Transverse colon (tissue), 4 donors: ENCODE data around the gene IFIH1.

ENCODE experiments used
- CTCF ChIP-seq, 5 experiments: fragments of 200-600 bp in 3 of 5; fragments of 450-650 bp in 2 of 5; sonication (generic) in 3 of 5; IDR thresholded peaks; 1 replicate in 2 of 5; 2 replicates in 3 of 5; pipeline ENCODE4 v1.5.1; 2016 to 2017; ENCODE audit warnings: antibody characterized with exemption in 5 of 5, inconsistent platforms in 3 of 5, mild to moderate bottlenecking in 2 of 5, moderate library complexity in 1 of 5
- EP300 ChIP-seq: sonication (generic); formaldehyde crosslinking; IDR thresholded peaks from one replicate; pipeline ENCODE4 v1.6.1; 2017; ENCODE audit warnings: antibody characterized with exemption, low read depth
- POLR2A ChIP-seq: fragments of 450-650 bp; IDR thresholded peaks from one replicate; pipeline ENCODE4 v1.6.1; 2016; ENCODE audit warnings: antibody characterized with exemption, mild to moderate bottlenecking, moderate library complexity
- POLR2AphosphoS5 ChIP-seq, 3 donors: sonication (generic); formaldehyde crosslinking; IDR thresholded peaks; one replicate each; pipeline ENCODE4 v1.6.1; 2016; ENCODE audit warnings: antibody characterized with exemption in 3 of 3

- TF ChIP-seq CTCF (IDR thresholded peaks at IDR 0.05), result peak in 1 of 5 experiments; percentile 38
- peak; percentile 52 to 65 (median 55) for TF ChIP-seq POLR2AphosphoS5 (IDR thresholded peaks at IDR 0.05)
- no peak for TF ChIP-seq EP300
- peak; percentile 67 for TF ChIP-seq POLR2A
These were observed at the start of gene IFIH1 for GRCh38 chr2:162318328-162319180.
